Heart left ventricle (tissue), 13 donors: ENCODE results near the gene KCNJ4.

Experiments used
- POLR2A ChIP-seq, 2 donors: fragments of 450-650 bp; IDR thresholded peaks; one replicate each; pipeline ENCODE4 v1.6.1; 2017; ENCODE audit warnings: antibody characterized with exemption in 2 of 2, mild to moderate bottlenecking in 2 of 2, moderate library complexity in 2 of 2
- TF ChIP-seq, protein P1 (sequence below), 12 donors: fragments of 200-600 bp; sonication (generic) in 4 of 12; IDR thresholded peaks; one replicate each; pipeline versions ENCODE4 v1.5.0 to v1.8.0; 2018 to 2022; ENCODE audit warnings: antibody characterized with exemption in 12 of 12, mild to moderate bottlenecking in 5 of 12
- donor health status: ischemic (EF 13 %, LVEDD 7.1; RV severe dilation, severe dysfunction).
- donor health status: DM: no; HTN: yes; CAD: no.
- donor health status: DM: no; HTN: no; CAD: no.
- donor health status: ischemic (EF 25% LVEDD 6.9; RV normal size, moderate dysfunction).
- donor health status: ischemic (EF 25% LVEDD 5.7; RV mildly dilated, moderate dysfunction).
- donor health status: ischemic (EF 35%, LVEDD 5.7; RV mildly dilated, moderate dysfunction).
- donor health status: nonischemic (EF 11% LVEDD 7.7; RV severe dilation, severe dysfunction).
- donor health status: DM: yes; HTN: yes; CAD: no.
- donor health status: PGD.
- donor health status: ischemic (EF 29% LVEDD 5.4; RV normal size, mild dysfunction).
- donor health status: nonischemic (EF 23%, LVEDD 6.1; RV moderate dilation, normal function).

DNA sequence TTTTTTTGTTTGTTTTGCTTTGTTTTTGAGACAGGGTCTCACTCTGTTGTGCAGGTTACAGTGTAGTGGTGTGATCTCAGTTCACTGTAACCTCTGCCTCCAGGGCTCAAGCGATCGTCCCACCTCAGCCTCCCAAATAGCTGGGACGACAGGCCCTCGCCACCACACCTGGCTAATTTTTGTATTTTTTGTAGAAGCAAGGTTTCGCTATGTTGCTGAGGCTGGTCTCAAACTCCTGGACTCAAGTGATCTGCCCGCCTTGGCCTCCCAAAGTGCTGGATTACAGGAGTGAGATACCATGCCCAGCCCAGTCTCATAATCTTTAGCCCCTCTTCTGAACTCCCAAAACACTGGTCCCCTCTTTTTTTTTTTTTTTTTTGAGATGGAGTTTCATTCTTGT is 50.6 kb downstream of the KCNJ4 start:
- TF ChIP-seq POLR2A (IDR thresholded peaks at IDR 0.05), result no peak
- TF ChIP-seq, protein P1, sequence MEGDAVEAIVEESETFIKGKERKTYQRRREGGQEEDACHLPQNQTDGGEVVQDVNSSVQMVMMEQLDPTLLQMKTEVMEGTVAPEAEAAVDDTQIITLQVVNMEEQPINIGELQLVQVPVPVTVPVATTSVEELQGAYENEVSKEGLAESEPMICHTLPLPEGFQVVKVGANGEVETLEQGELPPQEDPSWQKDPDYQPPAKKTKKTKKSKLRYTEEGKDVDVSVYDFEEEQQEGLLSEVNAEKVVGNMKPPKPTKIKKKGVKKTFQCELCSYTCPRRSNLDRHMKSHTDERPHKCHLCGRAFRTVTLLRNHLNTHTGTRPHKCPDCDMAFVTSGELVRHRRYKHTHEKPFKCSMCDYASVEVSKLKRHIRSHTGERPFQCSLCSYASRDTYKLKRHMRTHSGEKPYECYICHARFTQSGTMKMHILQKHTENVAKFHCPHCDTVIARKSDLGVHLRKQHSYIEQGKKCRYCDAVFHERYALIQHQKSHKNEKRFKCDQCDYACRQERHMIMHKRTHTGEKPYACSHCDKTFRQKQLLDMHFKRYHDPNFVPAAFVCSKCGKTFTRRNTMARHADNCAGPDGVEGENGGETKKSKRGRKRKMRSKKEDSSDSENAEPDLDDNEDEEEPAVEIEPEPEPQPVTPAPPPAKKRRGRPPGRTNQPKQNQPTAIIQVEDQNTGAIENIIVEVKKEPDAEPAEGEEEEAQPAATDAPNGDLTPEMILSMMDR (IDR thresholded peaks at IDR 0.05), result no peak
